TTC549 (cell line): ENCODE results near the gene LSM6.

Experiments used
- FAIRE-seq: peaks from 2 replicates; lab custom pipeline; 2012; peaks lifted over from hg19 to GRCh38; lab: Jason Lieb, UNC

LSM6 gene

GRCh38 chr4:146175541-146176453, at the start of gene LSM6:
Gene LSM6 (plus strand): TSS chr4:146175718. CDS start chr4:146182922, 7,204 bp downstream.
- peak; percentile 71 for FAIRE-seq

DNA sequence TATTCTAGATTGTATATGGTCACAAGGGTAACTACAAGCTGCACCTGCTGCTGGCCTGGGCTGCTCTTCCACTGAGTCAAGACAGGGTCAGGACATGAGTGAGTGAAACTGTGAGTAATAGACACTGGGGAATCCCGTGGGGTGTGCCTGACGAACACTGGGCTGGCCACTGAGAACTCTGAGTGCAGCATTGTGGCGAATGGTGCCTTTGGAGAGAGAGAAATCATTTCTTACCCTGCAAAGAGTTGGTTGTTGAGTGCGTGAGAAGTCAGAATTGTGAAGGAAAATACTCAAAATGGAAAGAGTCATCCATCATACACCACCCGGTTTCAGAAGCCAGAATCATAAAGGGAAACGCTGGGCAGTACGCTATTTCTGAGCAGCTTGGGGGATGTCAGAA, 43.1 kb upstream of the LSM6 start:
- no peak for FAIRE-seq

DNA sequence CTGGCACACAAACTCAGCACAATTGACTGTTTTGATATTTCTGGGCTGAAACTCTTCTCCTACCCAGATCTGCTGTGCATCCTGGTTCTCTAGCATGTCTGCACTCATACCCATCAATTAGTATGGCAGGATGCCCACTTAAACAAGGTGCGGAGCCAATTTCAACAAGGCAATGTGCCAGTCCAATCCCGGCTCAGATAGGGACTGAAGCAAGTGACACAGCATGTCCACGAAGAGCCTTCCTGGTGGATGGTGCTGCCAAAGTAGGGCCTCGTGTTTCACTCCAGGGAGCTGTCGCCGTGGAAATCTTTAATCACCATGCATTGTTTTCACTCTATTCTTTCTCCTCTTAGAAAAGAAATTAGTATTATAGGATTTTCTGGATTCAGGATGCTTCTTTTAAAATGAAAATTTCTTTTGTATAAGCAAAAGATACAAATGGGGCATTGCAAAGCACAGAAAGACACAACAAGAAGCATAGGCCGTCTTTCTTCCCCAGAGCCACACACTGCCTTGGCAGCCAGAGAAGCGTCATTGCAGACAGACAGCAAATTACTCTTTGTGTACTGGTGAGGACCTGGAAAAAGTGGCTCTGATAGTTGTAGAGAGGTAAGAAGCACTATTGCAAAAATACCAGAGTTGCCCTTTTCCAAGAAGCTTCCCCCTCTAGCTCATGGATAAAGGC, 40.6 kb upstream of the LSM6 start:
- no peak for FAIRE-seq

- FAIRE-seq: no peak
These were observed 39.6 kb upstream of the LSM6 start for GRCh38 chr4:146135941-146136340.

GRCh38 chr4:146142768-146143167, 32.8 kb upstream of the LSM6 start:
- no peak for FAIRE-seq

DNA sequence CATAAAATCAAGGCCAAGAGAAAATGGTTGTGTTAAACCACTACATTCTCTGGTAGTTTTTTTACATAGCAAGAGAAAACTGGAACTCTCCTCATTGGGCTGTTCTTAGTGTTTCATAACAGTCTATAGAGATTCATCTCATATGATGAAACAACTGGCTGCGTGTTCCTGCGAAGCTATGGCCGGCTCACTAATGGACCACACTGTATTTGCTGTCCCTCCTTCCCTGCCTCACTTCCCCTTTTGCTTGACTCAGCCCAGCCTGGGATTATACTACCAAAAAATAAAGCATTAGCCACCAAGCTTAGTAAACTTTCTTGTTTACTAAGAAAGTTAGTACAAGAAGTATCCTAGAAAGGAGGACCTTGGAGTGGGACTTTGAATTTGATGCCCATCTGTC, 31.6 kb upstream of the LSM6 start:
- no peak for FAIRE-seq

- FAIRE-seq: no peak
These were observed 28.6 kb upstream of the LSM6 start for GRCh38 chr4:146146918-146147317.

GRCh38 chr4:146148021-146148420, 27.5 kb upstream of the LSM6 start:
- no peak for FAIRE-seq

GRCh38 chr4:146154057-146154456, 21.5 kb upstream of the LSM6 start:
- no peak for FAIRE-seq

DNA sequence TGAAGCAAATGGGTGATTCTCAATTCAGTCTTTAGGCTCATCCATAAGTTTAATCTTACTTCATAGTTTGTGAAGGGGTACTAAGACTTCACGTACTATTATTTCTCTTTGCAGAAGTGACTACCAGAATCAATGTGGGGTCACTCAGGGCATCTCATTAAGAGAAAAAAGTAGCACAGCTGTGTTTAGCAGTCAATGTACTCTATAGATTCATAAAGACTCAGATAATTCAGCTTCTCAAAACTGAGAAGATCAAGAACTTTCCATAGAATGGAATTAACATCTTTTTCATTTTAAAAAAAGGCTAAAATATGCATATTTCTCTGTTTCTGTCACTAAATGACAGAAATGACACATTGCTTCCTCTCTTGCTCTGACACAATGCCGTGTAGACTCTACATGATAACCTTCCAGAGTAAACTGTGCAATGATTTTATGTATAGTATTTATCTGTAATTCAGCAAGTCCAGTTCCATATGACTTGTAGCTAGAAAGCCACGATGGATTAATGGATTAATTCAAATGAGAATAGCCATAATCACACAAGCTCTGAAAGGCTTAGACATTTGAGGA, 20.3 kb upstream of the LSM6 start:
- no peak for FAIRE-seq

DNA sequence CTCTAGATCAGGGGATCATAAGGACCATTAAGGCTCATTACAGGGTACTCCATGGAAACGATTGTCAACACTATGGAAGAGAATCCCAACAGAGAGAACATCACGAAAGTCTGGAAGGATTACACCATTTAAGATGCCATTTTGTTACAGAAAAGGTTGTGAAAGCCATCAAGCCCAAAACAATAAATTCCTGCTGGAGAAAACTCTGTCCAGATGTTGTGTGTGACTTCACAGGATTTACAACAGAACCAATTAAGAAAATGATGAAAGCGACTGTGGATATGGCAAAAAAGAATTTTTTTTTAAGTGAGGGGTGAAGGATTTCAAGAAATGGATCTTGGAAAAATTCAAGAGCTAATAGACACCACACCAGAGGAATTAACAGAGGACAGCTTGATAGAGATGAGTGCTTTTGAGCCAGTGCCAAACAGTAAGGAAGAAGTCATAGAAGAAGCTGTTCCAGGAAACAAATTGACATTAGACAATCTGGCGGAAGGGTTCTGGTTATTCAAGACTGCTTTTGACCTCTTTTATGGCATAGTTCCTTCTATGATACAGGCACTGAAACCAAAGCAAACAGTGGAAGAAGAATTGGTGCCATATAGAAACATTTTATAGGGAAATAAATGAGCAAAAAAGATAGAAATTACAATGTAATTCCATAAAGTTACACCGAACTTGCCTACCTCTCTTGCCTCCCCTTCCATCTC, 17.3 kb upstream of the LSM6 start:
- FAIRE-seq: no peak

DNA sequence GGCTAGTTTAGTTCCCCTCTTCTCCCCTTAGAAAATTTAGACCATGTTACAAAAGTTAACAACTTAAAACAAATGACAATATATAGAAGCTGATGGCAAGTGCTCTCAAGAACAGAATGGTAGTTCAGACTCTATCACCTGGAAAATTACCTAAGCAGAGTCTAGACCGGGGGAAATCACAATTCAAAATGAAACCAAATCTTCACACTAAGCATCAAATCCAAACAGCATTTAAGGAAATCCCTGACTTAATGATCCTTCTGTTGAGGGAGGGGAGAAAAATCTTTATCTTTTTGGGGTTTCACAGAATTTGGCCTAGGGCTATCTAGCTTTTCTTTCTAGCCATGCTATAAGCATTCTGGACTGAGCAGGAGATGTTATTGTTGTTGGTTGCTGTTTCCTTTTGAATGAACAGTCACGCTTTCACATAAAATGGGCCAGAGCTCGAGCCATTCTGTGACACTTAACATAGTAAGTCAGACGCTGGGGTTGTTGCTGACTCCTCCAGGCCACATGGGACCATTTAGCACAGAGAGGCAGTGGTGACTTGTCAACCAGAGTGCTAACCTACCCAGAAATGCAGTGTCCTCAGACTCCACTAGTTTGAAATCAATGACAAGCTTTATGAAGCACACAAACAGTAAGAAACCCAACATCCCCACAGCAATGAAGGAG, 16.0 kb upstream of the LSM6 start:
- no peak for FAIRE-seq

DNA sequence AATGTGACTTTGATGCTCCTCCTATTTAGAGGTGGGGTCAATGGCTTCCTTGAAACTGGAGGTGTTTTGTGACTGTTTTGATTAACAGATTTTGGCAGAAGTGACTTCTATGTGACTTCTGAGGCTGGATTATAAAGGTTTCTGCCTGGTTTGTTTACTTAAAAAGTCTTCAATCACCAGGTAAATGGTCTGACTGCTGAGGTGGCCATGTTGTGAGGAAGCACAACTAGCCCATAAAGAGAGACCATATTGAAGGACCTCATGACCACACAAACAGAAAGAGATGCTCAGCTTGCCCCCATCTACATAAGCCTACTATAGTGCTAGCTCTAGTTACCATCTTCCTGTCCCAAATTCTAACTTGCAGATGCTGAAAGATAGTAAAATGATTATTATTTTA, 14.3 kb upstream of the LSM6 start:
- no peak for FAIRE-seq

DNA sequence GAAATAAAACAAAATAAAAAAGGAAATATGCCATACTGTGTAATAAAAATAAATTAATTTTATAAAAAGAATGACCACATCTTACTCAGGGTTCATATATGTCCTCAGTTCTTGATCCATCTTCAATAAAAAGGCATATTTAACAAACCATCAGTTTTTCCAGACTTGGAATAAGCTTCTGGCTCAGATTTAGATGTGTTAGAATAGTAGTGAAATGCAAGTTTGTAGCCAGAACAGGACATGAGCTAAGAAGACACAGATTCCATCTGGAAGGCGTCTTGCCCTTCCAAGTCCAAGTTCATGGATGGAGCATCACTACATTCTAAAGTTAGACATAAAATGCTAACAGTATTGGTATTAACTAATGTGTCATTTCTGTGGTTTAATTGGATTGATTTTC, 10.3 kb upstream of the LSM6 start:
- FAIRE-seq: no peak

- no peak for FAIRE-seq
These were observed 9.7 kb upstream of the LSM6 start for GRCh38 chr4:146165840-146166239.

- FAIRE-seq: no peak
These were observed 5.4 kb upstream of the LSM6 start for GRCh38 chr4:146170149-146170548.

DNA sequence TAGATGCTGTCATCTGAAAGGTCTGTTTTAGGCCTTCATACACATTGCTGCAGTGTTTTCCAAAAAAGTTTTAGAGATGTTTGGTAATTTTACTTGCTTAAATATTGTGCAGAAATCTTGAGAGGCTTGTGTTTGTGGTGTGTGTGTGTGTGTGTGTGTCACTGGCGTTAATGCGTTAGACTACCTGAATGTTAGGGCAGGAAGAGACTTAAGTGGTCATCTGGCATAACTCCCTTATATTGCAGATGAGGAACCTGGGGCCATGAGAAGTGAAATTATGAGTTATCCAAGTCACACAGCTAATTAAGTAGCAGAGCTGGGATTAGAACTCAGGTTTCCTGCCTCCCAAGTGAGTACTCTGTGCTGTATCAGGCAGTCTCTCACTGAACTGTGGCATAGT, 1.4 kb downstream of the LSM6 start:
- no peak for FAIRE-seq

GRCh38 chr4:146178126-146178525, 2.6 kb downstream of the LSM6 start:
- FAIRE-seq: no peak

DNA sequence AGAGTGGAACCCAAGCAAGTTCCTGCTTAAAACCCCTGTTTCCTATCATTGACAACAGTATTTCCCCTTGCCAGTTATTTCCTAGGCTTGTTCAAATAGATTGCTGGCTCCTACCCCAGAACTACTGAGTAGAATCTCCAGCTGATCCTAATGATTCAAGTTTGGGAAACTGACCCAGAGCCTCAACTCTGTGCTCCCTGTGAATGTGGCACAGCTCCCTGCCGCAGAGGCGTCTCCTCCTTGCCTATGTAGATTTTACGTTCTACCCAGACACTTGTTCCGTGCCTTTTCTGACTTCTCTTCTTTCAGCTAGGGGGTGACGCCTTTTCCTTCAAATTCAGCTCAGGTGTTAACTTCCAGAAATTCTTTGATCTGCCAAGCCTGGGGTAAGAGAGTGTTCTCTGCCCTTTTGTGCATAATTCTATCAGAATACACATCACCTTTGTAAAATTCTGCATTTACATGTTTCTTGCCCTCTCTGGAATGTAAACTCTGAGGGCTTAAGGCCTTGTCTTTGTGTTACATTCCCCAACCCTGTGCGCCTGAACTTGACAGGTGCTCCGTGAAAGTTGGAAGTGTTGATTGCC, 4.4 kb downstream of the LSM6 start:
- no peak for FAIRE-seq

- no peak for FAIRE-seq
These were observed 6.9 kb downstream of the LSM6 start for GRCh38 chr4:146182443-146182842.

DNA sequence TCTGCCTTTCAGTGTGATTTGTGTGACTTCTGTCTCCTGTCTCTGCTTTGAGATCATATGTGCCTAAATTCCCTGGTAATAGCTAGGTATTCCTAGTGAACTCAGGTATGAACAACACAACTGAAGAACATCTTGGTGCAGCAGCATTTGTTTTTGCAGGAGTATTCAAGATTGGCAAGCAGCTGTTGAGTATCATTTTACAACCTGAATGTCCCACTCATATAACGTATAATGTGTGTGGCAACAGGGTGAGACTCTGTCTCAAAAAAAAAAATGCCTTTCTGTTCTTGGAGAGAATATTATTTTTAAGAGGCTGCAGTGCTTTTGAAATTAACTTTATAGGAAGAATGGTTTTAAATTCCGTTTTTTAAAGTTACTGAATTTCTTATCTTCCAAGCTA, 7.7 kb downstream of the LSM6 start:
- no peak for FAIRE-seq

DNA sequence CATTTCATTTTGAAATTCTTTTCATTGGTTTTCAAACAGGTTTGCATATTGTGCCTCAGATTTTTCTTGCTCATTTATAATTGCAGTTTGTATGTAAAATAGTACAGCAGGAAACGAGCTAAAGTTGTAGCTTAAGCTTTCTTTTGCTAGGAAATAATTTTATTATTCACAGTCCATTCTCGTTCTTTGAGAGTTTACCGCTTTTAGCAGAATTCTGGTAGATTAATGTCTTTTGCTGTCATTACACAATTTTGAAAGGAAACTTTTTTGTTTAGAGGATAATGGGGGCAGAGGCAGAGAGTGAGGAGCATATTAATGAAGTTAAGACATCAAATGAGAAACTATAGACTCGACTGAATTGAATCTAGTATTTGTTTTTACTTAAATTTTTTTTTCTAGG, 10.5 kb downstream of the LSM6 start:
- FAIRE-seq: no peak
